Tibial nerve (tissue), 4 donors: ENCODE measurements around the gene TENM4. TPM values are rescaled to one million over a fixed set of nuclear protein-coding genes. Genes with fewer than 3 reads are reported as not detected.

ENCODE experiments used
- DNase-seq, 2 donors: peaks; one replicate each; pipeline ENCODE4 v3.0.0-alpha.2; 2019; ENCODE audit warnings: low spot score in 2 of 2
- H3K27ac ChIP-seq, 4 donors: fragments of 200-600 bp; sonication (generic) in 3 of 4; one replicate each; pipeline ENCODE4 v1.5.1; 2017 to 2019; ENCODE audit warnings: mild to moderate bottlenecking in 1 of 4
- H3K27me3 ChIP-seq, 2 donors: fragments of 200-600 bp; sonication (generic) in 1 of 2; one replicate each; pipeline versions ENCODE4 v1.5.1 to v1.6.0; 2017 to 2019
- H3K36me3 ChIP-seq, 3 donors: fragments of 200-600 bp; sonication (generic); one replicate each; pipeline ENCODE4 v1.5.1; 2018 to 2019
- H3K4me1 ChIP-seq, 4 donors: fragments of 200-600 bp; sonication (generic) in 3 of 4; one replicate each; pipeline ENCODE4 v1.5.1; 2017 to 2019
- H3K4me3 ChIP-seq, 4 donors: fragments of 200-600 bp; sonication (generic) in 3 of 4; one replicate each; pipeline ENCODE4 v1.5.1; 2017 to 2019; ENCODE audit warnings: mild to moderate bottlenecking in 1 of 4, moderate library complexity in 1 of 4
- H3K9me3 ChIP-seq, 4 donors: fragments of 200-600 bp; sonication (generic) in 3 of 4; one replicate each; pipeline ENCODE4 v1.5.1; 2017 to 2019
- EP300 ChIP-seq, 2 donors: sonication (generic); formaldehyde crosslinking; IDR thresholded peaks; one replicate each; pipeline ENCODE4 v1.6.1; 2017; ENCODE audit warnings: antibody characterized with exemption in 2 of 2, mild to moderate bottlenecking in 1 of 2
- POLR2A ChIP-seq, 2 donors: fragments of 450-650 bp; IDR thresholded peaks; one replicate each; pipeline ENCODE4 v1.6.1; 2017; ENCODE audit warnings: antibody characterized with exemption in 2 of 2, mild to moderate bottlenecking in 2 of 2, moderate library complexity in 2 of 2
- WGBS, 2 donors: methylation state at CpG; one replicate each; pipeline ENCODE4 v1.1.5; 2018; 5-methylcytosine and 5-hydroxymethylcytosine counted together
- total RNA-seq, 4 donors: library from RNA; depleted of rRNA; stranded (reverse); fragments of >200 nt; gene quantifications; one replicate each; pipeline ENCODE4 v1.1.0, GENCODE V29; 2016
- TF ChIP-seq, protein P1 (sequence below), 5 experiments: fragments of 200-600 bp in 3 of 5; fragments of 450-650 bp in 2 of 5; sonication (generic) in 3 of 5; IDR thresholded peaks; one replicate each; pipeline ENCODE4 v1.5.1; 2016 to 2019; ENCODE audit warnings: antibody characterized with exemption in 5 of 5, mild to moderate bottlenecking in 3 of 5, moderate library complexity in 2 of 5

The TENM4 gene
- total RNA-seq, 4 donors from 2014 or later, result 15.3 to 36.3 (median 19.6) TPM

DNA sequence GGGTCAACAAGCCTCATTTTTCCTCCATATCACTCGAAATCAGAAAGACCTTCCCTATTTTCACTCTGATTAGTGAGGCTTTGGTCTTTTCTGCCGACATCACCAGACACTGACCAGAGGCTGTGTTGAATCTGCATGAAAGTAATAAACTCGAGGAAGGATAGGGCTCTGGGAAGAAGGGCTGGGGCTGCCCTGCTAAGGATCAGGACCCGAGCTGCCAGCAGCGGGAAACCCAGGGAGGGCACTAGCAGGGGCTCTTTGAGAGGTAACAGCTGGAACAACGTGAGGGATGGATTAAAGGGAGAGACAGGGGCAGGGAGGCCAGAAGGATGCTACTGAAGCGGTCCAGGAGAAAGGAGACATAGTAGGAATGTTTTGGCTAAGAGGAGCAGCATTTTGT, 488.7 kb downstream of the TENM4 start:
- TF ChIP-seq POLR2A (IDR thresholded peaks at IDR 0.05) (no peak), EP300 (IDR thresholded peaks at IDR 0.05) (no peak)
- TF ChIP-seq, protein P1, sequence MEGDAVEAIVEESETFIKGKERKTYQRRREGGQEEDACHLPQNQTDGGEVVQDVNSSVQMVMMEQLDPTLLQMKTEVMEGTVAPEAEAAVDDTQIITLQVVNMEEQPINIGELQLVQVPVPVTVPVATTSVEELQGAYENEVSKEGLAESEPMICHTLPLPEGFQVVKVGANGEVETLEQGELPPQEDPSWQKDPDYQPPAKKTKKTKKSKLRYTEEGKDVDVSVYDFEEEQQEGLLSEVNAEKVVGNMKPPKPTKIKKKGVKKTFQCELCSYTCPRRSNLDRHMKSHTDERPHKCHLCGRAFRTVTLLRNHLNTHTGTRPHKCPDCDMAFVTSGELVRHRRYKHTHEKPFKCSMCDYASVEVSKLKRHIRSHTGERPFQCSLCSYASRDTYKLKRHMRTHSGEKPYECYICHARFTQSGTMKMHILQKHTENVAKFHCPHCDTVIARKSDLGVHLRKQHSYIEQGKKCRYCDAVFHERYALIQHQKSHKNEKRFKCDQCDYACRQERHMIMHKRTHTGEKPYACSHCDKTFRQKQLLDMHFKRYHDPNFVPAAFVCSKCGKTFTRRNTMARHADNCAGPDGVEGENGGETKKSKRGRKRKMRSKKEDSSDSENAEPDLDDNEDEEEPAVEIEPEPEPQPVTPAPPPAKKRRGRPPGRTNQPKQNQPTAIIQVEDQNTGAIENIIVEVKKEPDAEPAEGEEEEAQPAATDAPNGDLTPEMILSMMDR (IDR thresholded peaks at IDR 0.05), result no peak
- WGBS, 2 donors, result 53 to 72% methylated on average over 7 of the region's 7 CpGs
- no peaks in the 10 kb centered on the region for H3K27me3 ChIP-seq
- H3K27ac ChIP-seq, result no peak overlapping the region
- no peaks in the 10 kb centered on the region for H3K9me3 ChIP-seq
- H3K36me3 ChIP-seq, result no peaks in the 10 kb centered on the region
- DNase-seq, result no peak
- no peaks in the 10 kb centered on the region for H3K4me1 ChIP-seq
- H3K4me3 ChIP-seq, result no peak overlapping the region

DNA sequence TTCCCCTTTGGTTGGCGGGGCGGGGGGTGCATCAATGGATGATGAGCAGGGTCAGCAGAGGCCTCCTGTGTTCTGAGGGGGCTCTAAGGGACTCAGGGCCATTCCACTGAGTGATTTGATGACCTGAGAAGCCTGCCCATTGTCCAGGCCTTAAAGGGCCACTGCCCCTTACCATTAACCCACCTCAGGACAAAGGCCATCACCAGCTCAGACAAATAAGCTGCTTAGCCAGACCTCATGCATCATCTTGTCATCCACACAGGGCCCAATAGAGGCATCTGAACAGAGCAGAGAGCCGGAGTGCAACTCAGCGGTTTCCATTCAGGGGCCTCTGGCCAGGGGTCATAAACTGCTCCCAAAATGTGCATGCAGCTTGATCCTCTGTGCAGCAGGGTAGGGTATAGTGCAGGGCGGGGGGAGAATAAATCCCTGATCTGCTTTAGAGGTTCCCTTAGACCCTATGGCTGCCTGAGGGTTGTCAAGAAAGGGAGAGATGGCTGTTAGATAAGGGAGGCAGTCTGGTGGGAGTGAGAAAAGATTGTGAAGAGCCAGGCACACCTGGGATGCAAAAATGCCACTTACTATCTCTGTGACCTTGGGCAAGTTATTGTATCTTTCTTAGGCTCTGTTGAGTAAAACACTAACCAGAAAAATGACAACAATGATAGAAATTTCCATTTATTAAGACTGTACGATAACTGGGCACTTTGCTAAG, 490.7 kb downstream of the TENM4 start:
- TF ChIP-seq EP300 (IDR thresholded peaks at IDR 0.05) (no peak), POLR2A (IDR thresholded peaks at IDR 0.05) (no peak)
- TF ChIP-seq, protein P1 (IDR thresholded peaks at IDR 0.05), result no peak
- H3K4me1 ChIP-seq, result no peaks in the 10 kb centered on the region
- no peak for DNase-seq
- H3K27me3 ChIP-seq, result no peaks in the 10 kb centered on the region
- no peak overlapping the region for H3K4me3 ChIP-seq
- H3K27ac ChIP-seq, result no peak overlapping the region
- WGBS, 2 donors, result 59 to 72% methylated on average over 5 to 6 of the region's 6 CpGs
- no peaks in the 10 kb centered on the region for H3K36me3 ChIP-seq
- H3K9me3 ChIP-seq, result peaks cover 0 to 5% (median 0%) of the 10 kb centered on the region in 4 donors

DNA sequence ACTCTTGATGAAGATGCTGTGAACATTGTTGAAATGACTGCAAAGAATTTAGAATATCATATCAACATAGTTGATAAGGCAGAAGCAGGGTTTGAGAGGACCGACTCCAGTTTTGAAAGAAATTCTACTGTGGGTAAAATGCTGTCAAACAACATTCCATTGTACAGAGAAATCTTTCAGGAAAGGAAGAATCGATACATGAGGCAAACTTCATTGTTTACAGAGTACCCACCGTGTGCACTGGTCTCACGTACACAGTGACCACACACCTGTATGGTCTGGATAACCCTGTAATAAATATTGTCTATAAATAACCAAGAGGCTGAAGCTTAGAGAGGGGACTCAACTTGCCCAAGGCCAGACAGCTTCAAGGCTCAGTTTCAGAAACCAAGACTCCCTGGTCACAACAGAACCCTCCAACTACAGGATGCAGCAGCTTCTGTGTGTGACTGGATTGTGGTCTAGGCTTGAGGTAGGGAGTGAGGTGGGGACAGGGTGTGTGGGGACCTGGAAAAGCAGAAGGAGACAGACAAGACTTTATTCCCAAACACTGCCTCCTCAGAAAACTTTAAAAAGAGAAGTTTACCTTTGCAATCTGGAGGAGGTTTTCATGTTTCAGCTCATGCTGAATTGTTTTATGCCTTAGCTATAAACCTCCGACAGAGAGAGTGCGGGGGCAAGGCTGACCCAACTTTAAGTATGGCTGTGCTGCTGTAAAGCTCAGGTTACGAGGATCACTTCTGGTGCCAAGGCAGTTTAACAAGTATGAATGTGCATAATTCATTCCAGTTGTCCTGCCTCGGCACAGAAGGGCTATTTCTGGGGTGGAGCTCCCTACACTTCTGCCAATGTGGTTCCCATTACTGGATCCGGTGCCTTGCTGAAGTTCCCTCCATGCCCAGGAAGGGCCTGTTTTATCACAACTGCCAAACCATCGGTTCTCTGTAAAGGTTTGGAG, 493.6 kb downstream of the TENM4 start:
- no peak overlapping the region for H3K27ac ChIP-seq
- DNase-seq, result no peak
- WGBS, 2 donors, result 67 to 74% methylated on average over 10 of the region's 10 CpGs
- peaks cover 0 to 5% (median 0%) of the 10 kb centered on the region in 4 donors for H3K9me3 ChIP-seq
- no peaks in the 10 kb centered on the region for H3K36me3 ChIP-seq
- H3K4me3 ChIP-seq, result no peak overlapping the region
- TF ChIP-seq EP300 (IDR thresholded peaks at IDR 0.05) (no peak), POLR2A (IDR thresholded peaks at IDR 0.05) (no peak)
- TF ChIP-seq, protein P1 (IDR thresholded peaks at IDR 0.05), result no peak
- H3K4me1 ChIP-seq, result no peaks in the 10 kb centered on the region
- no peaks in the 10 kb centered on the region for H3K27me3 ChIP-seq

DNA sequence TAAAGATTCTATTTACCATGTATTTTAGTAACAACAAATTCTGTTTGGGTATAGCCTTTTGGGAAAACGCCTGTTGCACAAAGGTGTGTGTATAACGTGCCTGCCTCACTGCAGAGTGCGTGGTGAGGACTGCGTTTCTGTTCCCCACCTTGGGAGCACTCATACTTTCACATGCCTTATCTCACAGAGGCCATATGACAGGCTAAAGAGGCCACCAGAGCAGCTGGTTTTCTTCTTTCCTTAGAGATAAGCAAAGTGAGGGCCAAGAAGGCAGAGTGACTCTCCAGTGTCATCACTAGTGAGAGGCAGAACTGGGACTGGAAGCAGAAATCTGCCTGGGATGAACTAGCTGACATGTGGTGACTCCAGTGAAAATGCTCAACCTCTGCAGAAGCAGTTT, 497.0 kb downstream of the TENM4 start:
- no peak for TF ChIP-seq EP300 (IDR thresholded peaks at IDR 0.05)
- TF ChIP-seq POLR2A (IDR thresholded peaks at IDR 0.05), result no peak
- TF ChIP-seq, protein P1 (IDR thresholded peaks at IDR 0.05), result no peak
- 87 to 88% methylated on average over 4 of the region's 4 CpGs for WGBS, 2 donors
- H3K36me3 ChIP-seq, result no peaks in the 10 kb centered on the region
- DNase-seq, result no peak
- H3K27me3 ChIP-seq, result no peaks in the 10 kb centered on the region
- H3K4me1 ChIP-seq, result no peaks in the 10 kb centered on the region
- H3K27ac ChIP-seq, result no peak overlapping the region
- no peak overlapping the region for H3K4me3 ChIP-seq
- peaks cover 0 to 5% (median 0%) of the 10 kb centered on the region in 4 donors for H3K9me3 ChIP-seq

DNA sequence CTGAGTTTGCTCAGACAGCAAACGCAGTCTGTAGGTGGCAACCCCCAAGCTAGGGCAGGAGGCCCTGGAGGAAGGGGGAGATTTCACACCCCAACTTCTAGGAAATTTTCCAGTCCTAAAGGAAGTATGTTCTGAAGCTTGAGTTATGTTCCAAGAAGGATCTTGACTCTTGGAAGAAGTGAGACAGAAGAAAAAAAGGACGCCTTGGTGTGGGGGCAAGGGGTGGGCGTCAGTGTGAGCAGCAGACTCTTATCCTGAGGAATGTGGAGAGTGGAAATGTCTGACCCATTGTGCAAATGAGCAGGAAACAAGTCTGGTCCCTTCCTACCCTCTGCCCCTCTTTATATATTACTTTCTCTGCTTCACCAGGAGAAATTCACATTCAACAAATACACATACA, 497.7 kb downstream of the TENM4 start:
- no peak for DNase-seq
- H3K36me3 ChIP-seq, result no peaks in the 10 kb centered on the region
- 45 to 48% methylated on average over 3 of the region's 3 CpGs for WGBS, 2 donors

More for the DNA sequence above, 497.7 kb downstream of the TENM4 start:
- Histone ChIP-seq H3K9me3 (peaks cover 0 to 5% (median 0%) of the 10 kb centered on the region in 4 donors), H3K4me3 (no peak overlapping the region), H3K4me1 (no peaks in the 10 kb centered on the region), H3K27me3 (no peaks in the 10 kb centered on the region), H3K27ac (no peak overlapping the region)
- TF ChIP-seq POLR2A (IDR thresholded peaks at IDR 0.05) (no peak), EP300 (IDR thresholded peaks at IDR 0.05) (no peak)
- TF ChIP-seq, protein P1 (IDR thresholded peaks at IDR 0.05), result no peak
